Fibroblast of lung (primary cell): ENCODE measurements around the gene DNM3. TPM values are rescaled to one million over a fixed set of nuclear protein-coding genes. Genes with fewer than 3 reads are reported as not detected.
A peak's percentile ranks its signal among the peaks of the same experiment; 100 is the strongest.

Experiments
- DNase-seq, 2 donors: peaks; one replicate each; pipeline versions ENCODE4 v3.0.0 to v3.0.0-alpha.2; 2010; ENCODE audit warnings: low read depth in 2 of 2
- H2AFZ ChIP-seq: 2 replicates; pipeline ENCODE4 v1.5.1; 2012; ENCODE audit warnings: low read length, control low read depth, inconsistent platforms
- H3K27ac ChIP-seq: 2 replicates; pipeline ENCODE4 v1.5.1; 2011; ENCODE audit warnings: low read length, control low read depth; ENCODE audit not compliant: insufficient read depth
- H3K27me3 ChIP-seq: 2 replicates; pipeline ENCODE4 v1.5.1; 2011; ENCODE audit warnings: mild to moderate bottlenecking, low read length; ENCODE audit not compliant: control insufficient read depth, insufficient read depth
- H3K36me3 ChIP-seq: 2 replicates; pipeline ENCODE4 v1.5.1; 2011; ENCODE audit warnings: low read length; ENCODE audit not compliant: control insufficient read depth, insufficient read depth
- H3K4me1 ChIP-seq: 2 replicates; pipeline ENCODE4 v1.5.1; 2011; ENCODE audit warnings: low read length; ENCODE audit not compliant: control insufficient read depth, insufficient read depth; ENCODE audit errors: extremely low read depth
- H3K4me2 ChIP-seq: 2 replicates; pipeline ENCODE4 v1.5.1; 2011; ENCODE audit warnings: low read length, control low read depth; ENCODE audit not compliant: insufficient read depth; ENCODE audit errors: extremely low read depth
- H3K4me3 ChIP-seq, 4 experiments: fragments of 200-600 bp in 1 of 4; sonication (generic) in 1 of 4; replicated peaks in 1 of 4; 2 replicates each; pipeline ENCODE4 v1.5.1; 2011 to 2016; ENCODE audit warnings: low read length in 4 of 4, low read depth in 3 of 4, mild to moderate bottlenecking in 3 of 4, control low read depth in 2 of 4, inconsistent platforms in 1 of 4, mixed read lengths in 1 of 4; ENCODE audit not compliant: insufficient read depth in 1 of 4; ENCODE audit errors: control extremely low read depth in 1 of 4
- H3K79me2 ChIP-seq: 2 replicates; pipeline ENCODE4 v1.5.1; 2012; ENCODE audit warnings: mild to moderate bottlenecking, low read length, inconsistent platforms; ENCODE audit not compliant: control insufficient read depth, insufficient read depth
- H3K9ac ChIP-seq: 2 replicates; pipeline ENCODE4 v1.5.1; 2011; ENCODE audit warnings: mild to moderate bottlenecking, low read length, control low read depth; ENCODE audit not compliant: insufficient read depth
- H3K9me3 ChIP-seq: 2 replicates; pipeline ENCODE4 v1.5.1; 2012; ENCODE audit warnings: low read depth, low read length; ENCODE audit not compliant: control insufficient read depth, insufficient read depth
- H4K20me1 ChIP-seq: 2 replicates; pipeline ENCODE4 v1.5.1; 2011; ENCODE audit warnings: low read length; ENCODE audit not compliant: control insufficient read depth, insufficient read depth; ENCODE audit errors: extremely low read depth
- CTCF ChIP-seq, 2 donors: IDR thresholded peaks in 1 of 2; conservative IDR thresholded peaks in 1 of 2; 1 replicate in 1 of 2; 2 replicates in 1 of 2; pipeline ENCODE4 v1.5.1; 2011 to 2012; ENCODE audit warnings: low read length in 2 of 2, control low read depth in 1 of 2, inconsistent platforms in 1 of 2, low read depth in 1 of 2, mild to moderate bottlenecking in 1 of 2
- EZH2 ChIP-seq: IDR thresholded peaks from 2 replicates; pipeline ENCODE4 v1.5.1; 2012; ENCODE audit warnings: low read length, control low read depth, mild to moderate bottlenecking; ENCODE audit errors: missing control alignments
- polyA plus RNA-seq, 2 donors: library from polyadenylated mRNA; depleted of rRNA in 1 of 2; stranded (reverse) in 1 of 2; unstranded in 1 of 2; fragments of >200 nt; gene quantifications; 2 replicates each; pipeline ENCODE4 v1.2.1, GENCODE V29; 2011 to 2012; ENCODE audit warnings: missing spikeins in 1 of 2
- total RNA-seq: library from RNA; depleted of rRNA; stranded (reverse); fragments of >200 nt; gene quantifications from 2 replicates; pipeline ENCODE4 v1.2.1, GENCODE V29; 2014

DNM3 gene
- total and polyA plus RNA-seq, 2 donors (not counting 1 experiment from before 2014, with no cell fraction given) = 1.6 to 3.6 TPM

- Histone ChIP-seq H3K79me2 (no peaks in the 10 kb centered on the region), H3K9ac (no peak overlapping the region), H3K36me3 (no peaks in the 10 kb centered on the region), H3K4me3 (no peak overlapping the region), H2AFZ (peak overlapping the region; percentile 20), H3K4me2 (no peak overlapping the region), H4K20me1 (no peaks in the 10 kb centered on the region), H3K27ac (no peak overlapping the region), H3K4me1 (peaks cover 2% of the 10 kb centered on the region), H3K9me3 (no peaks in the 10 kb centered on the region), H3K27me3 (no peaks in the 10 kb centered on the region)
- no peak for DNase-seq
- TF ChIP-seq EZH2 (no peak), CTCF (conservative IDR thresholded peaks at IDR 0.05 in 1 of 2, IDR thresholded peaks at IDR 0.05 in 1 of 2; ENCODE audit: low read depth in 1 of 2, low read length in 2 of 2) (no peak)
Measured at GRCh38 chr1:172399756-172400721, 558.7 kb downstream of the DNM3 start.

GRCh38 chr1:172400722-172401105, 559.4 kb downstream of the DNM3 start:
- Histone ChIP-seq H3K36me3 (no peaks in the 10 kb centered on the region), H3K4me2 (no peak overlapping the region), H3K4me1 (peaks cover 2% of the 10 kb centered on the region), H3K79me2 (no peaks in the 10 kb centered on the region), H3K27me3 (no peaks in the 10 kb centered on the region), H2AFZ (no peak overlapping the region), H3K4me3 (no peak overlapping the region), H3K9ac (no peak overlapping the region), H3K27ac (no peak overlapping the region), H3K9me3 (no peaks in the 10 kb centered on the region), H4K20me1 (no peaks in the 10 kb centered on the region)
- TF ChIP-seq CTCF (conservative IDR thresholded peaks at IDR 0.05 in 1 of 2, IDR thresholded peaks at IDR 0.05 in 1 of 2; ENCODE audit: low read depth in 1 of 2, low read length in 2 of 2) = no peak
- TF ChIP-seq EZH2 = no peak
- peak in 1 of 2 donors; percentile 45 for DNase-seq

GRCh38 chr1:172401477-172401876, 560.2 kb downstream of the DNM3 start:
- Histone ChIP-seq H3K4me1 (peaks cover 2% of the 10 kb centered on the region), H3K27ac (no peak overlapping the region), H3K4me2 (no peak overlapping the region), H4K20me1 (no peaks in the 10 kb centered on the region), H2AFZ (no peak overlapping the region), H3K27me3 (no peaks in the 10 kb centered on the region), H3K9me3 (no peaks in the 10 kb centered on the region), H3K9ac (no peak overlapping the region), H3K79me2 (no peaks in the 10 kb centered on the region), H3K4me3 (no peak overlapping the region), H3K36me3 (no peaks in the 10 kb centered on the region)
- DNase-seq = no peak
- TF ChIP-seq EZH2 (no peak), CTCF (conservative IDR thresholded peaks at IDR 0.05 in 1 of 2, IDR thresholded peaks at IDR 0.05 in 1 of 2; ENCODE audit: low read depth in 1 of 2, low read length in 2 of 2) (no peak)
